ENCODE measurements around the gene TMEM171.

TMEM171 gene, protein sequence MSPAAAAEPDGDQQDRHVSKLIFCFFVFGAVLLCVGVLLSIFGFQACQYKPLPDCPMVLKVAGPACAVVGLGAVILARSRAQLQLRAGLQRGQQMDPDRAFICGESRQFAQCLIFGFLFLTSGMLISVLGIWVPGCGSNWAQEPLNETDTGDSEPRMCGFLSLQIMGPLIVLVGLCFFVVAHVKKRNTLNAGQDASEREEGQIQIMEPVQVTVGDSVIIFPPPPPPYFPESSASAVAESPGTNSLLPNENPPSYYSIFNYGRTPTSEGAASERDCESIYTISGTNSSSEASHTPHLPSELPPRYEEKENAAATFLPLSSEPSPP

DNA sequence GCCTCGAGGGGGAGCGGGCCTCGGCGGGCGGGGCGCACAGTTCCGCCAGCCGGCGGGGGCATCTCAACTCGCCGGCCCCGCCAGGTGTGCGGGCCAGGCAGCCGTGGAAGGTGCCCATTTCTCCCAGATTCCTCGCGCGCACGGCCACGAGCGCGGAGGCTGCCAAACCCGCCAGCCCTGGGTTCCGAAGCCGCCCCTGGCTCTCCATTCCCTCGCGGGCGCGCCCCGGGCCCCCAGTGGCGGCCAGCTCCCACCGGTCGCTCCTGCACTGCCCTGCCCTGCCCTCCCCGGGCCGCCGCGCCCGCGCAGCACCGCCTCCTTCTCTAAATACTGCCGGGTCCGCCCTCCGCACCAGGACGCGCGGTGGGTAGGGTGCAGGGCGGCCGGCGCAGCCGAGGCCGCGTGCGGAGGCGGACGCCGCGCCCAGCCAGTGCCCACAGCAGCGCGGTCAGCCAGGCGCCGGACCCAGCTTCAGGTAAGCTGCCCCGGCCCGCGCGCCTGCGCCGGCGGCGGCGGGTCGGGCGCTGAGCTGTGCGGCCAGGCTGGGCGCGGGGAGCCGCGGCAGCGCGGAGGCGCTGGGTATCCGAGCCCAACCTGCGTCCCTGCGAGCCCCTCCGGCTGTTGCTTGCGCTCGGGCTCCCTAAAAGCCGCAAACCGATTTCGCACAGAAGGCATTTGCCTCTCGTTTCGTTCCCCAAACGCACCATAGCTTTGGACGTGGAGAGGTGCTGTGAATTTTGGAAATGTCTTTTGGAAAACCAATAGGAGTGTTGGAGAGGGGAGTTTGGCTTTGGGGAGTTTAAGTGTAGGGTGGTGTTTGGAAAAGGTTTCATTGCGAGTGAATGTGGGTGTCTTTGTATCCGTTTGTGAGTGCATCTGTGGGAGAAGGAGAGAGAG lies at the start of gene TMEM171:
Gene TMEM171 (plus strand): TSS at position 354 of the 897 bp plus-strand sequence. CDS start 2,799 bp downstream, outside the sequence.
- DNase-seq: no peak

DNA sequence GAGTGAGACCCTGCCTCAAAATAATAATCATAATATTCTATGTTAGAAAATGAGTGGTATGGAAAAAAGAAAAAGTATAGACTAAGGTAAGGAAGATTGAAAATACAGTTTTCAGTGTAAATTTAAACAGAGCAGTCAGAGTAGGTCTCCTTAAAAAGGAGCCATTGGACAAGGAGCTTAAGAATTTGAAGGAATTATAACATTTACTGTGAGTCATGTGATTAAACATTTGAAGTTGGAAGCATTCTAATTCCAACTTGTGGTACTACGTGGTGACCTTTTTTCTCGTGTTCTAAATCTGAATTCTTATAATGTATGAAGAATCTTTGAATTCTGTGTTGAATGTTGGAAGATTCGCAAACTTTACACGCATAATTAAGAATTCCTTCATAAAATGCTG lies 39.3 kb upstream of the TMEM171 start:
- no peak for DNase-seq

DNA sequence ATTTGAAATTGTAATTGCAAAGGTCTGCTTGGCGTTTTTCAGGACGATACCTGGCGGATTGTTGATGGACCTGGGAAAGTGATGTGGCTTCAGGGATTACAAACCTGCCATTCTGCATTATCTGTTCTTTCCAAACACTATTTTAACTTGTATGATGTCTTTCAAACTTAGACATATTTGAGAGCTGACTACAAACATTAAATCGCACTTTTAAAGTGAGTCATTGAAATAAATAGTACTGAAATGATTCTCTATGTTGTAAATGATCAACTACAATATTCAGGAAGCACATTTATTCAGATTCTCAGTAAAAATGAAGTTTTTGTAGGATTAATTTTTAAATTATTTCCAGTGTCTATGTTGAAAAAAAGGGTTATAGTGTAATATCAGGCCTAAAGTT lies 32.3 kb upstream of the TMEM171 start:
- no peak for DNase-seq

DNA sequence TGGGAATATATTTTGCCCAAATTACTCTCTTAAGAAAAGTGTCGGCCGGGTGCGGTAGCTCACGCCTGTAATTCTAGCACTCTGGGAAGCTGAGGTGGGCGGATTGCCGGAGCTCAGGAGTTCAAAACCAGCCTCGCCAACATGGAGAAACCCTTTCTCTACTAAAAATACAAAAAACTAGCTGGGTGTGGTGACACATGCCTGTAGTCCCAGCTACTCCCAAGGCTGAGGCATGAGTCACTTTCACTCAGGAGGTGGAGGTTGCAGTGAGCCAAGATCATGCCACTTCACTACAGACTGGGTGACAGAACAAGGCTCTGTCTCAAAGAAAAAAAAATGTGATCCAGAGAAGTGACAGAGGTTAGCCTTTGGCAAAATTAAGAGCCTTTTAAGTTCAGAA lies 26.4 kb upstream of the TMEM171 start:
- DNase-seq: no peak

DNA sequence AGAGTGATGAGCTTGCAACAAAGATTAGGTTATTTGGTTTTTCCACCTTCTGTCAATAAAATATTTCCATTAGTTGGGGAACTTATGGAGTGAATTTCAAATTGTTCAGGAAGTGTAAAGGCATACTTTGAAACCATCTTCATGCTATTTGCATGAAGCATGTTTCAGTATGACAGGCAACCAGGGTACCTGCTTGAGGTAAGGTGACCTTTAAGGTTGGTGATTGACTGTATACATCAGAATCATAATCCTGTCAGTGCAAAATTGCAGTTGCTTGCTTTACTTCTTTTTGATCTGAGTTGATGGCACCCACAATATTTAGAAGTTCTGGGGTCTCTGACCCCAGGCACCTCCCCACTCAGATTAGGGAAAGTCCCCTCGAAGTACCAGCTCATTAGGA lies 26.0 kb upstream of the TMEM171 start:
- no peak for DNase-seq

DNA sequence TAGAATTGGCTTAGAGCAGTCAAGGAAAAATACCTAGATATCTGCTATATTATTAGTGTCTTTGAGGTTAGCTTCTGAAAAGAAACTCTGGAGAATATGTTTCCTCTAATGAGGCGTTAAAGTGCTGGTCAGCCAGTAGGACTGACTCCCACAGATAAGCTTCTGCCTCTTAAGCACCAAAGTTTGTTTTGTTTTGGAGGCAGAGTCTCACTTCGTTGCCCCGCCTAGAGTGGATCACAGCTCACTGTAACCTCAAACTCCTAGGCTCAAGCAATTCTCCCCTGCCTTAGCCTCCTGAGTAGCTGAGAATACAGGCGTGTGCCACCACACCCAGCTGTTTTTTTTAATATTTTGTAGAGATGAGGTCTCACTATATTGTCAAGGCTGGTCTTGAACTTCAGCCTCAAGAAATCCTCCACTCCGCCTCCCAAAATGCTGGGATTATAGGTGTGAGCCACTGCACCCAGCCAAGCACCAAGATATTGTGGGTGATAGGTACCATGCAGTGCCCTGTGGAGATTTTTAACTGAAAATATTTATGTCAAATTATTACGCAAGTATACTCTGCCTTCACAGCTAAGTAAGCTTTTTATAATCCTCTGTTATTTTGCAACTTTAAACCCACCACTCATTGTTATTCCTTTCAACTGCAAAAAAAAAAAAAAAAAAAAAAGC lies 24.7 kb upstream of the TMEM171 start:
- DNase-seq: no peak

DNA sequence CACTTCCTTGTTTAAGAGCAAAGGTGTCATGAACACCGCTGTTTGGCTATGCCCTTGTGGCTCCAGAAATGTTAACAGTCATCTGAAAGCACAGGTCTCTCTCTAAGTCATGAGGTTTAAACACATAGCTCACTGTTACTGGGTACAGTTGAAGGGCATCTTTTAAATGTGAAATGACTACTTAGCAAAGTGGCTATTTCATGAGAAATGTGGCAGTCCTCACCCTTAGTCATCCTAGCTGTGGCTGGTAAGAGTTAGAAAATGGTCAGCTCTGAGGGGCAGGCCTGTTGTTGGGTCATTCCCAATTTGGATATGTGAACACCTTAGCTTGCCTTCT lies 24.2 kb upstream of the TMEM171 start:
- no peak for DNase-seq

DNA sequence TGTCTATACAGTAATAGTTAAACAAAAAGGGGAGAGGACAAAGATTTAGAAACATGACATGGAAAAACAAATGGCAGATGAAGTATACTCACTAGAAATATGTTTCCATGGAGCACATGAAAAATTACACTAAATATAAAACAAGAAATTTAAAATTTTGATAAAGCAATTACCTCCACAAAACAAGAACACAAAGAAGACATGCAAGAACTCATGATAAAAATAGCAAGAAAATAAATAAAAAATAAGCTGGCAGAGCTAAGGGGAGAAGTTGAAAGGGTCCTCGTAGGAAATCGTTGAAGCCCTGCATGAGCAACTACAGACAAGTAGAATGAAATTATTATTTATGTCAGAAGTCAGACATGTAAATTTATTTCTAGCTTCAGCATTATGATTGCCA lies 22.6 kb upstream of the TMEM171 start:
- DNase-seq: no peak

DNA sequence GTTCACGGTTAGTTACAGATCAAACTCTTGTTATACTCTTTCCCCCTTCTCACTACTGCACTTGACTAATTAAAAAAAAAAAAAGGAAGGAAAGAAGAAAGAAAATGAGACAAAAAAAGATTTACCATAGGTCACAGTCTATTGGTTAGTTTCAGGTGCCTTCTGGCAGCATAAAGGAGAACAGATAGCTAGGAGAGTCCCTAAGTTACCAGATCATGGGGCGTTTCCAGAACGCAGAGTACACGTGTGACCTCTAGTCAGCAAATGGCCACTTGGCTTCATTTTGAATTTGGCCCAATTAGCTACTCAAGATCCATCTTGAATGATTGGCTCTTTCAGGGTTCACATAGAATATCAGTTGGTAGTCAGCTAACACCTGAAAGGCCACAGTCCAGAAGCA lies 20.3 kb upstream of the TMEM171 start:
- no peak for DNase-seq

DNA sequence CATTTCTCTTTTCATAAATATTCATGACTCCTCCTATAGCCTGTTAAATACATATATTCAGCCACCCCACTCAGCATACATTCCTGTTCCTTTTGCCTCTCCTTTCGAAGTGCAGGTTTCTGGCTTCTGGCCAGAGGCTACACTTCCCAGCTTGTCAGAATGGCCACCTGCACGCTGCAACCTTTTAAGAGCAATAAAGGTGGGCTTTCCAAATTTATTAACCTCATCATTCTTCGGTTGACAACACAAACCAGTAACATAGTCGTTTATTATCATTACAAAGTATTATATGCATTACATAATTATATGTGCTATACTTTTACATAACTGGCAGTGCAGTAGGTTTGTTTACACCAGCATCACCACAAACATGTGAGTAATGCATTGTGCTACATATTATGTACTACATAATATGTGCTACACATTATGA lies 16.5 kb upstream of the TMEM171 start:
- no peak for DNase-seq

DNA sequence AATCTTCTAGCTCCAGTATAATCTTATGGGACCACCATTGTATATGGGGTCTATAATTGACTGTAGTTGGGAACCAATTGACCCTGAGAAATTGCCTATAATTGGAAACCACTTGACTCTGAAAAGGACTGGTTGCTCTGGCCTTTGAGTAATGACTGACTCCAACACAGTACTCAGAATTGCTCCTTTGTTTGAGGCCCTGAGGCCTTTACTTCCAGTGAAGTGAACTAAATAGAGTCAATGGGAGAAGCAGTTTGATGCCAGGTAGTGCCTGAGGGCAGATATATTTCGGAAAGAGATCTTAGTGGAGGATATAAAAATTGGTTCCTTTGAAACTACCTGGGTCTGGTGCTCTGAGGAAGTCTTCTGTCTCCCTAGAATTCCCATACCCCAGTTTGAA lies 16.0 kb upstream of the TMEM171 start:
- no peak for DNase-seq

DNA sequence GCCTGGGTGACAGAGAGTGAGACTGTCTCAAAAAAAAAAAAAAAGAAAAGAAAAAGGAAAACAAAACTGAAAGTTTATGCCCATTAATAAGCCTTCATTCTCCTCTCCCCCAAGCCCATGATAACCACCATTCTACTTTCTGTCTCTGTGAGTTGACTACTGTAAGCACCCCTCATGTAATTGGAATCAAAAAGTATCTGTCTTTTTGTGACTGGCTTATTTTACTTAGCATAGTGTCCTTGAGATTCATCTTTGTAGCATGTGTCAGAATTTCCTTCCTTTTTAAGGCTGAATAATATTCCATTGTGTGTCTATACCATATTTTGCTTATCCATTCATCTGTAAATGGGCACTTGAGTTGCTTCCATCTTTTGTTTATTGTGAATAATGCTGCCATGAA lies 14.0 kb upstream of the TMEM171 start:
- no peak for DNase-seq

DNA sequence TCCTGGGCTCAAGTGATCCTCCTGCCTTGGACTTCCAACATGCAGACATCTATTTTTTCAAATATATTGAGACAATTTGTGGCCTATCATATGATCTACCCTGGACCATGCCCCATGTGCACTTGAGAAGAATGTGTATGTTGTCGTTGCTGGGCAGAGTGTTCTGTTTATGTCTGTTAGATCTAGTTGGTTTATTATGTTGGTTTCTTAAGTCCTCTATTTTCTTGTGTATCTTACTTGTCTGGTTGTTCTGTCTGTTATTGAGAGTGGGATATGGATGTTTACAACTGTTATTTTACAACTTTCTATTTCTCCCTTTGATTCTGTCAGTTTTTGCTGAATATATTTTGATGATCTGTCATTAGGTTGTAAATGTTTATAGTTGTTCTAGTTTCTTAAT lies 10.2 kb upstream of the TMEM171 start:
- no peak for DNase-seq

DNA sequence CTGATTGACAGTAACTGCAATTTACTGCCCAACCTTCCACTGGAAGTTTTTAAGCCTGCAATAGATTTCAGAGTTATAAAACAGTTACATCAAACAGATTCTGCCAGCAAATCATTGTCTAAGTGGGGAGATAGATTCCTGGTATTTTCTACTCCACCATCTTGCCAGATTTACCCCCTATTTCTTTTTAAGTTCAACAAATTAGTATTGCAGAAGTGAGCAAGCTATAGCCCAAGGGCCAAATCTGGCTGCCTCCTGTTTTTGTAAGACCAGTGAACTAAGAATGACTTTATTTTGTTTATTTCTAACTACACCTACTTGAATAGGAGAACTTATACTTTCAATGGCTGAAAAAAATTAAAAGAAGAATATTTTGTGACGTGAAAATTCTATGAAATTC lies 8.8 kb upstream of the TMEM171 start:
- no peak for DNase-seq

DNA sequence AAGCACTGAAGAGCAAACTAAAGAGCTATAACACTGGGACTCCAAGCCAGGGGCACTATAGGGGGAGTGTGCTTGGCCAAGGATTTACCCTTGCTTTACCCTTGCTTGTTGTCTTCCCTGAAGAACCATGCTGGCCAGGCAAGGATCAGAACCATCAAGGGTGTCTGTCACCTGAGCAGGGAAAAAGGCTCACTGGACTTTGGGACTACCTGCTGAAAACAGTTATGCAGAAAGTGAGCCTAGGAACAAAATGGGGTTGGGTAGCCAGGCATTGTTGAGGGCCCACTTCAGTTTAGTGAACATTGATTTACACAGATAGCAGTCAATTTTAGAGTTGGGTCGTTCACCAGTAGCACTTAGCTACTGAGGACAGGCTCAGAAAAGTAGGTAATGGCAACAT lies 8.0 kb upstream of the TMEM171 start:
- no peak for DNase-seq

DNA sequence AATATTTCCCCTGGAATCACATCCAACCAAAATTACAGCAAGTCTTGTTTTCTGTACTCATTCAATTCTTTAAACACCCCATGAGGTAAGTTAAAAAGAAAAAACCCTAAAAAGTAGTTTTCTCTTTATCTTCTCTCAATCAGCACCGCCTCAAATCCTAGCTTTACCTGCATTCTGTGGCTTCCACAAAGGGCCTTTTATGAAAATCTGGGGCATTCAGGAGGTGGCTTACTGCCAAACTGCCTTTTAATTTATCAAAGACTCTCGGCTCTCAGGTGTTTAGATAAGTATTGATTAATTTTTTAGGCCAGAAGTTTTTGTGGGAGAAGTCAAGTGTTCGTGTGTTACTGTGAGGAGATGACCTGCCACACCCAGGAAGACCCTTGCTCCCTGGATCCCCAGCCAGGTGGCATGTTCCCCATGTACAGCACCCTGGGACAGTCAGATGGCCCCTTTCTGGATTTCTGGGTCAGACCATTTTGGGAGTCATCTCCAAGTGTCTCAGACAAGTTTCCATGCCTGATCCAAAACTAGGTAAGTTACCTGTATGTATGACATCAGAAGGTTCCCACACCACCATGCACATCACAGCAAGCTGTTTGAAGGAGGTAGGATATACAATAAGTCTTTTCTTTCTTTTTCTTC lies 6.2 kb upstream of the TMEM171 start:
- no peak for DNase-seq

DNA sequence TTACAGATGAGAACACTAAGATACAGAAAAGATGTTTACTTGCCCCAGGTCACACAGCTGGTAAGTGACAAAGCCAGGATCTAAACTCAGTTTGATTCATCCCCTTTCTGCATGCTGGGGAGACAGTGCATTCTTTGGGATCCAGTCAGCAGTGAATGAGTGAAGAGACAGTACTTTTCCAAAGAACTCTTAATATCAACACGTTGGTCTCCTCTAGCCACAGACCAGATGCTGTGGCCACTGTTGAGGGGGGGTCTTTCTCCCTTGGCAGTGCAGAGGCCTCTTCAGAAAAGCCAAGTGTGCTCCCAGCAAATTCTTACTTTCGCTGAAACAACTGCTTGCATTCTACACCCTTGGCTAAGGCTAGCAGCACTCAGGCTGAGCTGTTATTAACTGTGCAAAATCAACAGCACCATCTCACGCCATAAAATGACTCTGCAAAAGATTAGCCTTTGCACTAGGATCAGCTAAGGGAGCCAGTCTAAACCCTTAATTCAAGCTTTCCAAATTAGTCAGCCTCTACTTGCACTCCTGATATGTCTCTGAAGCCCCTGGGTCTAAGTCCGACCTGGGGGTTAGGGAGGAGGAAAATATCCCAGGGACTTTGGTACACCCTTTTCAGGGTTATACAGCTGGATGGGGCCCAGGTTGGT lies 4.8 kb upstream of the TMEM171 start:
- no peak for DNase-seq

DNA sequence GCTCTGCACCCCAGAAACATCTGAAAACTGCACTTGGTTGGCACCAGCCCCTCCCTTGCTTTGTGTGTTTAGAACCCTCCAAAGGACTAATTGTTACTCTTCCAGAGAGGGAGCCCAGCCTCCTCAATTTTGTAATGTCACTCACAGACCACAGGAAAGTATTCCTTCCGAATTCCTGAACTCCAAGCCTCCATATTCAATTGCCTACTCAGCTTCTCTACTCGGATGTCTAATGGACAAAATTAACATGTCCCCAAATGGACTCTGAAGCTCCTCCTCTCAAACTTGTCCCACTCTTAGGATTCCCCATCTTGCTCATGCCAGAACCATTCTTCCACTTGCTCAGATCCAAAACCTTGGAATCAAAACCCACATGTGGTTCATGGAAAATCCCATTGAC lies 3.9 kb upstream of the TMEM171 start:
- DNase-seq: no peak

DNA sequence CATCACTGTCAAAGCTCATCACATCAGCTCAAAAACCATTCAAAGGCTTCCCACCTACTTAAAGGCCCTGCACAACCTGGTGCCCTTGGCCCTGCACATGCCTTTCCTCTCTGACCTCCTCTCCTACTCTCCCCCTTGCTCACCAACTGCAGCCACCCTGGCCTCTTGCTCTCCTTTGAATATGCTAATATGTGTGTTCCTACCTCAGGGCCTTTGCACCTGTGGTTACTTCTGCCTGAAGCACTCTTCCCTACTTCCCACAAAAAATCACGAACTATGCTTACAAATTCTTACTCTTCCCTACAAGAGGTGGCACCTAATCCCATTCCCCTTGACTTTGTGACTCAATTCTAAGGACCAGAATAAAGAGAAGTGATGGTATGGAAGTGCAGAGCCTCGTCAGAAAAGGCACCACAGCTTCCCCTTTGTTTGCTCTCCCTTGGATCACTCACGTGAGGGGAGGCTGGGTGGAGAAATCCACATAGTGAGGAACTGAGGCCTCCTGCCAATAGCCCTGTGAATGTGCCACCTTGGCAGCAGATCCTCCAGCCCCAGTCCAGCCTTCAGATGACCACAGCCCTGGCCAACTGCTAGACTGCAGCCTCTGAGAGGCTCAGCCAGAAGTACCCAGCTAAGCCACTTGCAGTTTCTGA lies 3.2 kb upstream of the TMEM171 start:
- no peak for DNase-seq

DNA sequence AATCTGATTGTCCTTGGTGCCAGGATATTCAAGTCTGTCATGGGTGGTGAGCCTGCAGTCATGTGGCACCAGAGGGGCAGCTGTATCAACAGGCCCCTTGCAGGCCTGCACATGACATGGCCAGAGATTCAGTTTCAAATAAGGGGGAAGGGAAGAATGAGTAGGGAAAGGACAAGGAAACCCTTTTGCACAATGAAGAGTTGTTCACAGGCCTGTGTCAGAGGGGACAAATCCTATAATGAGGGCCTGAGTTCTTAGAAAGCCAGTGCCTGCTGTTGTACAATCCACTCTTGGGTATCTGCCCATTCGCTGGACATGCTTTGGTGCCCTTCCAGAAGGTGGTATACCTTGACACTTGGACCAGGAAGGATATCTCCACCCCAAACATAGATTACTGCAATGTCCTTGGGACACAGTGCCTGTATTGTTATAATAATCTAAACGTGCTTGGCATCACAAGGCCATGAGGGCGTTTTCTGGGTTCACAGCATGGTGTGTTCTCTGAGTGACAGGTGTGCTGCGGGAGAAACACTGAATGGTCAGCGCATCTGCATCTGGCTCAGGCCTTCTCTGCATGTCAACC lies 1.9 kb upstream of the TMEM171 start:
- DNase-seq: no peak

DNA sequence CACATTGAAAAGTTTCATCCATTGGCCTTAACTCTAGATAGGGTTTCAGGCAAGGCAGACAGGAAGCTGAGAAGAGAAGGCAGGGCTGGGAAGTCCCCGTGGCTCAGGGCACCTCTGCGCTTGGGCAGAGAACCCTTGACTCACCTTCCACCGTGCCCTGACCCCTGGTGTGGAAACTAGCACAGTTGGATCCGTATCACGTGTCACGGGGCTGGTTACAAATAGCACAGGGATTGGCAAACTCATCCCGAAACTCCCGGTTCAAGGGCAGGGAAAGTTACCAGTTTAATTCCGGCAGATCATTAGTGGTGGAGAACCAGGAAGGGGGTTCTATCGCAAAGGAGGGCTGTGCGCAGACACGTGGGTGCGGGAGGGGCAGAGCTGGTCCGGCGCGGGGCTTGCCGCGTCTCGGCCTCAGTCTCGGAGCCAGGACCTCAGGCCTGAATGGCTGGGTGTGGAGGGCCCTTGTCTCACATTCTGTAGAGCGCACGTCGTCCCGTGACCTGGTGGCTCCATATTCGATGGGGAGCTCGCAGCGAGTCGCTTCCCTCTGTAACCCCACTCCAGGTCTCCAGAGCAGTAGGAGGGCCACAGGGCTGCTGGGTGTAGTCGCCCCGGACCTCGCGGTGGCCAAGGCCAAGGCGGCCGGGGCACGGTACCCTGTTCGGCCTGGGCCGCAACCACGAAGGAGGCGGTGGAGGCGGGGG lies 771 bp upstream of the TMEM171 start:
- no peak for DNase-seq

Data from stimulated activated naive CD4-positive, alpha-beta T cell (primary cell).